GM12878 (cell line): ENCODE data around the gene NLGN1. TPM values are rescaled to one million over a fixed set of nuclear protein-coding genes. Genes with fewer than 3 reads are reported as not detected.

Experiments used
- BRCA1 ChIP-seq: IDR thresholded peaks from 2 replicates; pipeline ENCODE4 v1.6.1; 2011; ENCODE audit warnings: low read depth, low read length, improper control_type of control experiment
- CEBPZ ChIP-seq: fragments of 150-350 bp; IDR thresholded peaks from 2 replicates; pipeline ENCODE4 v1.6.1; 2016; ENCODE audit warnings: low read depth, low read length
- EED ChIP-seq: sonication (generic); IDR thresholded peaks from 2 replicates; pipeline ENCODE4 v1.6.1; 2016; ENCODE audit warnings: antibody characterized with exemption, low read depth
- IKZF2 ChIP-seq, 2 experiments: fragments of 450-650 bp; IDR thresholded peaks; 2 replicates each; pipeline ENCODE4 v1.6.1; 2017; ENCODE audit warnings: mild to moderate bottlenecking in 2 of 2, moderate library complexity in 2 of 2
- RBBP5 ChIP-seq: fragments of 200-600 bp; sonication (generic); conservative IDR thresholded peaks from 2 replicates; pipeline ENCODE4 v1.6.1; 2016
- TCF12 ChIP-seq: IDR thresholded peaks from 2 replicates; pipeline ENCODE4 v1.6.1; 2011; ENCODE audit warnings: low read depth, mild to moderate bottlenecking, low read length
- ZNF207 ChIP-seq: fragments of 450-650 bp; IDR thresholded peaks from 2 replicates; pipeline ENCODE4 v1.6.1; 2014; ENCODE audit warnings: antibody characterized with exemption, mild to moderate bottlenecking, borderline replicate concordance
- ZNF622 ChIP-seq: fragments of 450-650 bp; IDR thresholded peaks from 2 replicates; pipeline ENCODE4 v1.6.1; 2017; ENCODE audit warnings: mild to moderate bottlenecking, inconsistent platforms
- polyA plus RNA-seq, 11 experiments: library from polyadenylated mRNA; depleted of rRNA in 4 of 11; unstranded in 6 of 11; stranded (reverse) in 5 of 11; fragments of >200 nt; fragmentation: Nextera tagmentation in 4 of 11; fragmentation: Illumina TruSeq in 1 of 11; extraction: Ambion mirVana in 4 of 11; extraction: Trizol in 1 of 11; gene quantifications; 1 replicate in 1 of 11; 2 replicates in 10 of 11; pipeline versions ENCODE4 v1.2.1 to v1.2.3, GENCODE V29; 2011 to 2016; ENCODE audit warnings: inconsistent platforms in 2 of 11, missing spikeins in 2 of 11, low read depth in 1 of 11
- total RNA-seq, 4 experiments: library from RNA; depleted of rRNA in 3 of 4; stranded (reverse); fragments of >200 nt in 3 of 4; fragmentation: Illumina TruSeq in 1 of 4; extraction: Trizol in 1 of 4; gene quantifications; 2 replicates each; pipeline versions ENCODE4 v1.2.1 to v1.2.3, GENCODE V29; 2013 to 2021
- TF ChIP-seq, protein P1 (sequence below): fragments of 450-650 bp; IDR thresholded peaks from 2 replicates; pipeline ENCODE4 v1.6.1; 2016; ENCODE audit warnings: mild to moderate bottlenecking
- TF ChIP-seq, protein P2 (sequence below): fragments of 450-650 bp; conservative IDR thresholded peaks from 2 replicates; pipeline ENCODE4 v1.6.1; 2017; ENCODE audit warnings: mild to moderate bottlenecking, moderate library complexity

The NLGN1 gene
- total and polyA plus RNA-seq, 10 of the 15 experiments (the other 5 are each of a cell fraction or from before 2014, with no cell fraction given): not detected

DNA sequence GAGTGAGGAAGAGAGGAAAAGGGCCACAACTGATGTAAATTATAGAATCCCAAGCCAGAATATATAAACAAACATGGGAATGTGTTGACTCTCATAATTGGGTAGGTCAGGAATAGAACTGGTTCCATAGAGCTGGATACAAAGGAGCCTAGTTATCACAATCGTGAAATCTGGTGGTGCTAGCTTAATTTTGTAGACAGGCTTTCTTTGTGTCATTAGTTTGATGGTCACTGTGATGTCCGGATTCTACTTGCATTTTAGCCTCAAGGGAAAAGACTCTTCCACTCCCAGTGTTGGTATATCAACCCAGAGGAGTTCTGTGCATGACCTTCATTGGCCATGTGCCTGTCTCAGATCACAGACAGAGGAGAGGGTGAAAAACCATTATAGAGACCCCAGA is 81.8 kb downstream of the NLGN1 start (continued):
- TF ChIP-seq IKZF2 (IDR thresholded peaks at IDR 0.05): no peak
- TF ChIP-seq TCF12: no peak
- TF ChIP-seq, protein P1, sequence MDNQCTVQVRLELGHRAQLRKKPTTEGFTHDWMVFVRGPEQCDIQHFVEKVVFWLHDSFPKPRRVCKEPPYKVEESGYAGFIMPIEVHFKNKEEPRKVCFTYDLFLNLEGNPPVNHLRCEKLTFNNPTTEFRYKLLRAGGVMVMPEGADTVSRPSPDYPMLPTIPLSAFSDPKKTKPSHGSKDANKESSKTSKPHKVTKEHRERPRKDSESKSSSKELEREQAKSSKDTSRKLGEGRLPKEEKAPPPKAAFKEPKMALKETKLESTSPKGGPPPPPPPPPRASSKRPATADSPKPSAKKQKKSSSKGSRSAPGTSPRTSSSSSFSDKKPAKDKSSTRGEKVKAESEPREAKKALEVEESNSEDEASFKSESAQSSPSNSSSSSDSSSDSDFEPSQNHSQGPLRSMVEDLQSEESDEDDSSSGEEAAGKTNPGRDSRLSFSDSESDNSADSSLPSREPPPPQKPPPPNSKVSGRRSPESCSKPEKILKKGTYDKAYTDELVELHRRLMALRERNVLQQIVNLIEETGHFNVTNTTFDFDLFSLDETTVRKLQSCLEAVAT: no peak
- no peak for TF ChIP-seq ZNF207
- no peak for TF ChIP-seq EED
- TF ChIP-seq CEBPZ: no peak
- no peak for TF ChIP-seq RBBP5
- no peak for TF ChIP-seq BRCA1
- no peak for TF ChIP-seq ZNF622
- TF ChIP-seq, protein P2, sequence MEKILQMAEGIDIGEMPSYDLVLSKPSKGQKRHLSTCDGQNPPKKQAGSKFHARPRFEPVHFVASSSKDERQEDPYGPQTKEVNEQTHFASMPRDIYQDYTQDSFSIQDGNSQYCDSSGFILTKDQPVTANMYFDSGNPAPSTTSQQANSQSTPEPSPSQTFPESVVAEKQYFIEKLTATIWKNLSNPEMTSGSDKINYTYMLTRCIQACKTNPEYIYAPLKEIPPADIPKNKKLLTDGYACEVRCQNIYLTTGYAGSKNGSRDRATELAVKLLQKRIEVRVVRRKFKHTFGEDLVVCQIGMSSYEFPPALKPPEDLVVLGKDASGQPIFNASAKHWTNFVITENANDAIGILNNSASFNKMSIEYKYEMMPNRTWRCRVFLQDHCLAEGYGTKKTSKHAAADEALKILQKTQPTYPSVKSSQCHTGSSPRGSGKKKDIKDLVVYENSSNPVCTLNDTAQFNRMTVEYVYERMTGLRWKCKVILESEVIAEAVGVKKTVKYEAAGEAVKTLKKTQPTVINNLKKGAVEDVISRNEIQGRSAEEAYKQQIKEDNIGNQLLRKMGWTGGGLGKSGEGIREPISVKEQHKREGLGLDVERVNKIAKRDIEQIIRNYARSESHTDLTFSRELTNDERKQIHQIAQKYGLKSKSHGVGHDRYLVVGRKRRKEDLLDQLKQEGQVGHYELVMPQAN: no peak
